ENCODE data around the gene ST6GALNAC3.

The ST6GALNAC3 gene

GRCh38 chr1:76425201-76426145 is 350.9 kb downstream of the ST6GALNAC3 start:
- no peak for DNase-seq (ENCODE audit: insufficient read length, low spot score)
- FAIRE-seq, result no peak
- TF ChIP-seq POLR2A (IDR thresholded peaks at IDR 0.05; ENCODE audit: low read depth, low read length), result no peak

- TF ChIP-seq POLR2A (IDR thresholded peaks at IDR 0.05; ENCODE audit: low read depth, low read length), result no peak
- FAIRE-seq, result no peak
- no peak for DNase-seq (ENCODE audit: insufficient read length, low spot score)
Measured at GRCh38 chr1:76426606-76427005, 352.1 kb downstream of the ST6GALNAC3 start.

- FAIRE-seq (no peak), DNase-seq (ENCODE audit: insufficient read length, low spot score) (no peak)
- TF ChIP-seq POLR2A (IDR thresholded peaks at IDR 0.05; ENCODE audit: low read depth, low read length), result no peak
Measured at GRCh38 chr1:76428028-76428427, 353.5 kb downstream of the ST6GALNAC3 start.

- FAIRE-seq, result no peak
- DNase-seq (ENCODE audit: insufficient read length, low spot score), result no peak
- TF ChIP-seq POLR2A (IDR thresholded peaks at IDR 0.05; ENCODE audit: low read depth, low read length), result no peak
Measured at GRCh38 chr1:76430531-76430930, 356.0 kb downstream of the ST6GALNAC3 start.

GRCh38 chr1:76433526-76433925 is 359.0 kb downstream of the ST6GALNAC3 start:
- TF ChIP-seq POLR2A (IDR thresholded peaks at IDR 0.05; ENCODE audit: low read depth, low read length), result no peak
- FAIRE-seq (no peak), DNase-seq (ENCODE audit: insufficient read length, low spot score) (no peak)

GRCh38 chr1:76443217-76443616 is 368.7 kb downstream of the ST6GALNAC3 start:
- no peak for TF ChIP-seq POLR2A (IDR thresholded peaks at IDR 0.05; ENCODE audit: low read depth, low read length)
- DNase-seq (ENCODE audit: insufficient read length, low spot score), result no peak
- no peak for FAIRE-seq

- DNase-seq (ENCODE audit: insufficient read length, low spot score), result no peak
- TF ChIP-seq POLR2A (IDR thresholded peaks at IDR 0.05; ENCODE audit: low read depth, low read length), result no peak
- no peak for FAIRE-seq
Measured at GRCh38 chr1:76444773-76445172, 370.2 kb downstream of the ST6GALNAC3 start.

- TF ChIP-seq POLR2A (IDR thresholded peaks at IDR 0.05; ENCODE audit: low read depth, low read length), result no peak
- no peak for DNase-seq (ENCODE audit: insufficient read length, low spot score)
- FAIRE-seq, result no peak
Measured at GRCh38 chr1:76450229-76450628, 375.7 kb downstream of the ST6GALNAC3 start.

GRCh38 chr1:76463278-76463677 is 388.7 kb downstream of the ST6GALNAC3 start:
- FAIRE-seq (no peak), DNase-seq (ENCODE audit: insufficient read length, low spot score) (no peak)
- no peak for TF ChIP-seq POLR2A (IDR thresholded peaks at IDR 0.05; ENCODE audit: low read depth, low read length)

GRCh38 chr1:76463849-76464248 is 389.3 kb downstream of the ST6GALNAC3 start:
- FAIRE-seq (no peak), DNase-seq (ENCODE audit: insufficient read length, low spot score) (no peak)
- no peak for TF ChIP-seq POLR2A (IDR thresholded peaks at IDR 0.05; ENCODE audit: low read depth, low read length)

GRCh38 chr1:76465030-76465429 is 390.5 kb downstream of the ST6GALNAC3 start:
- DNase-seq (ENCODE audit: insufficient read length, low spot score) (no peak), FAIRE-seq (peak; percentile 93)
- TF ChIP-seq POLR2A (IDR thresholded peaks at IDR 0.05; ENCODE audit: low read depth, low read length), result no peak

GRCh38 chr1:76470166-76470565 is 395.6 kb downstream of the ST6GALNAC3 start:
- TF ChIP-seq POLR2A (IDR thresholded peaks at IDR 0.05; ENCODE audit: low read depth, low read length), result no peak
- DNase-seq (ENCODE audit: insufficient read length, low spot score) (no peak), FAIRE-seq (no peak)

GRCh38 chr1:76471536-76471935 is 397.0 kb downstream of the ST6GALNAC3 start:
- TF ChIP-seq POLR2A (IDR thresholded peaks at IDR 0.05; ENCODE audit: low read depth, low read length), result no peak
- FAIRE-seq (no peak), DNase-seq (ENCODE audit: insufficient read length, low spot score) (no peak)

- TF ChIP-seq POLR2A (IDR thresholded peaks at IDR 0.05; ENCODE audit: low read depth, low read length), result no peak
- FAIRE-seq, result no peak
- no peak for DNase-seq (ENCODE audit: insufficient read length, low spot score)
Measured at GRCh38 chr1:76473591-76473990, 399.0 kb downstream of the ST6GALNAC3 start.

- no peak for TF ChIP-seq POLR2A (IDR thresholded peaks at IDR 0.05; ENCODE audit: low read depth, low read length)
- FAIRE-seq, result no peak
- DNase-seq (ENCODE audit: insufficient read length, low spot score), result no peak
Measured at GRCh38 chr1:76474922-76475321, 400.4 kb downstream of the ST6GALNAC3 start.

Measured in H54 (cell line).